HEK293 (cell line): Measurements from ENCODE around the gene INF2.
A peak's percentile ranks its signal among the peaks of the same experiment; 100 is the strongest.

Source experiments
- CTCF ChIA-PET: fragments of 350-600 bp; formaldehyde crosslinking; extraction: SDS; loops from one replicate; lab custom pipeline; 2021; ENCODE audit warnings: antibody characterized with exemption; lab: Yijun Ruan, JAX
- POLR2A ChIA-PET: fragments of 300-600 bp; formaldehyde crosslinking; extraction: SDS; loops from one replicate; lab custom pipeline; 2020; ENCODE audit warnings: antibody characterized with exemption, inconsistent platforms; lab: Yijun Ruan, JAX
- H3K27ac ChIP-seq: fragments of 200-500 bp; sonication (Bioruptor generic); 2 replicates; pipeline ENCODE4 v1.5.1; 2014; ENCODE audit warnings: low read depth, low read length, control low read depth, inconsistent platforms; ENCODE audit errors: extremely low read depth
- H3K36me3 ChIP-seq, 2 experiments: fragments of 200-500 bp in 1 of 2; sonication (Bioruptor generic) in 1 of 2; 1 replicate in 1 of 2; 2 replicates in 1 of 2; pipeline ENCODE4 v1.5.1; 2014 to 2017; ENCODE audit warnings: inconsistent platforms in 2 of 2, low read length in 2 of 2; ENCODE audit not compliant: control insufficient read depth in 2 of 2, insufficient read depth in 1 of 2
- H3K4me1 ChIP-seq: fragments of 200-500 bp; sonication (Bioruptor generic); 2 replicates; pipeline ENCODE4 v1.5.1; 2014; ENCODE audit warnings: mild to moderate bottlenecking, low read length, inconsistent platforms; ENCODE audit not compliant: control insufficient read depth, insufficient read depth
- H3K4me3 ChIP-seq: 2 replicates; pipeline ENCODE4 v1.5.1; 2011; ENCODE audit warnings: low read depth, mild to moderate bottlenecking, control low read depth, low read length, moderate library complexity
- H3K9me3 ChIP-seq: fragments of 200-500 bp; sonication (Bioruptor generic); 2 replicates; pipeline ENCODE4 v1.5.1; 2014; ENCODE audit warnings: low read depth, low read length, inconsistent platforms; ENCODE audit not compliant: control insufficient read depth, insufficient read depth
- GFI1B ChIP-seq: fragments of 450-650 bp; formaldehyde crosslinking; IDR thresholded peaks from 2 replicates; pipeline ENCODE4 v1.5.1; 2016; ENCODE audit warnings: missing biosample characterization, missing genetic modification characterization
- GLIS1 ChIP-seq: fragments of 450-650 bp; formaldehyde crosslinking; IDR thresholded peaks from 2 replicates; pipeline ENCODE4 v1.5.1; 2016; ENCODE audit warnings: missing biosample characterization, missing genetic modification characterization
- GLIS2 ChIP-seq: fragments of 450-650 bp; formaldehyde crosslinking; IDR thresholded peaks from 2 replicates; pipeline ENCODE4 v1.5.1; 2016; ENCODE audit warnings: missing biosample characterization, missing genetic modification characterization
- IKZF3 ChIP-seq: fragments of 450-650 bp; IDR thresholded peaks from 2 replicates; pipeline ENCODE4 v1.5.0; 2018; ENCODE audit warnings: missing biosample characterization, mild to moderate bottlenecking, missing genetic modification characterization, moderate library complexity
- SALL2 ChIP-seq: fragments of 450-650 bp; formaldehyde crosslinking; IDR thresholded peaks from 2 replicates; pipeline ENCODE4 v1.5.0; 2017; ENCODE audit warnings: missing biosample characterization, mild to moderate bottlenecking, missing genetic modification characterization, borderline replicate concordance
- SCRT1 ChIP-seq: fragments of 450-650 bp; formaldehyde crosslinking; IDR thresholded peaks from 2 replicates; pipeline ENCODE4 v1.5.1; 2016; ENCODE audit warnings: missing biosample characterization, missing genetic modification characterization, borderline replicate concordance
- SCRT2 ChIP-seq: fragments of 450-650 bp; formaldehyde crosslinking; IDR thresholded peaks from 2 replicates; pipeline ENCODE4 v1.5.1; 2016; ENCODE audit warnings: missing biosample characterization, missing genetic modification characterization
- ZBTB1 ChIP-seq: fragments of 450-650 bp; formaldehyde crosslinking; IDR thresholded peaks from 2 replicates; pipeline ENCODE4 v1.5.1; 2016; ENCODE audit warnings: missing biosample characterization, missing genetic modification characterization
- ZBTB17 ChIP-seq: fragments of 450-650 bp; formaldehyde crosslinking; IDR thresholded peaks from 2 replicates; pipeline ENCODE4 v1.5.1; 2016; ENCODE audit warnings: missing biosample characterization, missing genetic modification characterization
- ZEB2 ChIP-seq: fragments of 450-650 bp; formaldehyde crosslinking; IDR thresholded peaks from 2 replicates; pipeline ENCODE4 v1.5.1; 2016; ENCODE audit warnings: missing biosample characterization, missing genetic modification characterization
- ZFHX2 ChIP-seq: fragments of 450-650 bp; formaldehyde crosslinking; conservative IDR thresholded peaks from 2 replicates; pipeline ENCODE4 v1.5.1; 2016; ENCODE audit warnings: missing biosample characterization, missing genetic modification characterization
- ZIC2 ChIP-seq: fragments of 450-650 bp; formaldehyde crosslinking; IDR thresholded peaks from 2 replicates; pipeline ENCODE4 v1.5.1; 2016; ENCODE audit warnings: missing biosample characterization, missing genetic modification characterization
- ZNF112 ChIP-seq: fragments of 450-650 bp; formaldehyde crosslinking; IDR thresholded peaks from 2 replicates; pipeline ENCODE4 v1.5.0; 2017; ENCODE audit warnings: missing biosample characterization, missing genetic modification characterization
- ZNF121 ChIP-seq: fragments of 450-650 bp; formaldehyde crosslinking; IDR thresholded peaks from 2 replicates; pipeline ENCODE4 v1.5.1; 2016; ENCODE audit warnings: missing biosample characterization, missing genetic modification characterization
- ZNF211 ChIP-seq: fragments of 450-650 bp; formaldehyde crosslinking; IDR thresholded peaks from 2 replicates; pipeline ENCODE4 v1.5.1; 2016; ENCODE audit warnings: low read depth, missing biosample characterization, missing genetic modification characterization
- ZNF239 ChIP-seq: fragments of 450-650 bp; formaldehyde crosslinking; IDR thresholded peaks from 2 replicates; pipeline ENCODE4 v1.5.1; 2016; ENCODE audit warnings: missing biosample characterization, missing genetic modification characterization
- ZNF335 ChIP-seq: fragments of 450-650 bp; formaldehyde crosslinking; conservative IDR thresholded peaks from 2 replicates; pipeline ENCODE4 v1.5.1; 2016; ENCODE audit warnings: missing biosample characterization, missing genetic modification characterization
- ZNF37A ChIP-seq: fragments of 450-650 bp; IDR thresholded peaks from 2 replicates; pipeline ENCODE4 v1.5.1; 2018; ENCODE audit warnings: missing biosample characterization, missing genetic modification characterization
- ZNF423 ChIP-seq: fragments of 450-650 bp; formaldehyde crosslinking; IDR thresholded peaks from 2 replicates; pipeline ENCODE4 v1.5.1; 2016; ENCODE audit warnings: missing biosample characterization, missing genetic modification characterization
- ZNF514 ChIP-seq: fragments of 450-650 bp; formaldehyde crosslinking; IDR thresholded peaks from 2 replicates; pipeline ENCODE4 v1.5.1; 2016; ENCODE audit warnings: missing biosample characterization, missing genetic modification characterization
- ZNF555 ChIP-seq: fragments of 450-650 bp; formaldehyde crosslinking; conservative IDR thresholded peaks from 2 replicates; pipeline ENCODE4 v1.5.1; 2017; ENCODE audit warnings: missing biosample characterization, mild to moderate bottlenecking, missing genetic modification characterization, inconsistent platforms
- ZNF558 ChIP-seq: fragments of 450-650 bp; formaldehyde crosslinking; IDR thresholded peaks from 2 replicates; pipeline ENCODE4 v1.5.1; 2016; ENCODE audit warnings: missing biosample characterization, missing genetic modification characterization
- ZNF658 ChIP-seq: fragments of 450-650 bp; formaldehyde crosslinking; IDR thresholded peaks from 2 replicates; pipeline ENCODE4; 2016; ENCODE audit warnings: missing biosample characterization, missing genetic modification characterization
- ZNF747 ChIP-seq: fragments of 450-650 bp; formaldehyde crosslinking; IDR thresholded peaks from 2 replicates; pipeline ENCODE4 v1.5.1; 2016; ENCODE audit warnings: missing biosample characterization, missing genetic modification characterization
- ZSCAN16 ChIP-seq: fragments of 450-650 bp; formaldehyde crosslinking; IDR thresholded peaks from 2 replicates; pipeline ENCODE4 v1.5.1; 2016; ENCODE audit warnings: missing biosample characterization, missing genetic modification characterization
- TF ChIP-seq, protein P1 (sequence below): fragments of 450-650 bp; formaldehyde crosslinking; IDR thresholded peaks from 2 replicates; pipeline ENCODE4 v1.5.1; 2016; ENCODE audit warnings: missing biosample characterization, missing genetic modification characterization, borderline replicate concordance
- TF ChIP-seq, protein P2 (sequence below): fragments of 450-650 bp; formaldehyde crosslinking; IDR thresholded peaks from 2 replicates; pipeline ENCODE4 v1.5.1; 2016; ENCODE audit warnings: missing biosample characterization, missing genetic modification characterization
- TF ChIP-seq, protein P3 (sequence below): fragments of 450-650 bp; formaldehyde crosslinking; IDR thresholded peaks from 2 replicates; pipeline ENCODE4 v1.5.1; 2016; ENCODE audit warnings: missing biosample characterization, missing genetic modification characterization

The INF2 gene

DNA sequence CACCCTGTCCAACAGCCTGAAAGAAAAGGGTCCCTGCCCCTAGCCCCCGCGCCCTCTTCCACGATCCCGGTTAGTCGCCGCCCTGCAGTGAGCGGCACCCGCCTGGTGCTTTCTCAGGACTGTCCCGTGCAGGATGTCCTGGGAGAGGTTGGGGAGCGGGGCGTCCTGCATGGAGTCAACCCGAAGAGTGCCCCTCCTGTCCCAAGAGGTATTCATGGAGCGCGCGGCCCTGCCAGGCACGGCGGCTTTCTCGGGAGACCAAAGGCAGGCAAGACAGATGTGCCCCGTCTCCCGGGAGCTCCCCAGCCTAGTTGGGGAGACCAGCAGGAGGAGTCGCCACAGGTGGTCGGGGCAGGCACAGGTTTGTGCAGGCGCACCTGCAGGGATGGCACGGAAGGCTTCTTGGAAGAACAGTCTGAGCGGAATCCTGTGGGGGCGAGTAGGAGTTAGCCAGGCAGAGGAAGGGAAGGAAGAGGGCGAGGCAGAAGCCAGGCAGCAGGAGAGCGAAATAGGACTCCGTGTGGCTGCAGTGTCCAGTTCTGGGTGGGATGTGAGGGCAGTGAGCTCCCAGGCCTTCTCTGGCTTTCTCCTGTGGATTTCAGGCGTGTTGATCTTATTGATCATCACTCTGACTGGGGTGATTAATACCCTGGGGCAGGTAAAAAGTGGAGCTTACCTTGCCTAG, 64.3 kb downstream of the INF2 start:
- Histone ChIP-seq H3K27ac (peak overlapping the region; percentile 92), H3K4me1 (no peaks in the 10 kb centered on the region; the same call in 1 of the 2 replicates), H3K4me3 (peak overlapping the region; percentile 100), H3K36me3 (peaks cover 0 to 49% of the 10 kb centered on the region in 2 experiments; a peak in 1 of 3 replicates), H3K9me3 (no peaks in the 10 kb centered on the region)
- POLR2A ChIA-PET, result interaction anchor here (0.6 to 2.4 kb wide), 11 partner anchors 8 to 352 kb away, joined by 3 to 10 read pairs (median 7); no protein-coding TSS in a partner anchor
- CTCF ChIA-PET, result interaction anchor here (0.6 to 2.3 kb wide), 4 partner anchors 14 to 338 kb away, joined by 3 to 15 read pairs (median 4); no protein-coding TSS in a partner anchor
- TF ChIP-seq IKZF3 (tag by site-specific recombination) (no peak), ZNF121 (no peak), ZNF37A (tag by site-specific recombination) (no peak), ZNF211 (no peak), SCRT1 (tag by site-specific recombination) (peak; percentile 79; the same call in 1 of the 2 replicates), ZNF335 (peak; percentile 84), ZNF555 (no peak), ZNF558 (no peak), SCRT2 (peak; percentile 92), ZIC2 (tag by site-specific recombination) (peak; percentile 47), GFI1B (no peak), ZFHX2 (tag by site-specific recombination) (peak; percentile 33), SALL2 (tag by site-specific recombination) (no peak), ZNF112 (tag by site-specific recombination) (no peak), GLIS2 (tag by site-specific recombination) (0 out of 2 replicates have a peak, but pooled peaks have one; percentile 14), ZEB2 (tag by site-specific recombination) (no peak), ZNF747 (no peak), ZNF658 (no peak), GLIS1 (tag by site-specific recombination) (peak; percentile 24; the same call in 1 of the 2 replicates), ZNF239 (tag by site-specific recombination) (no peak), ZBTB17 (tag by site-specific recombination) (no peak), ZNF514 (tag by site-specific recombination) (no peak), ZSCAN16 (tag by site-specific recombination) (no peak), ZNF423 (tag by site-specific recombination) (no peak), ZBTB1 (no peak)
- TF ChIP-seq, protein P1, sequence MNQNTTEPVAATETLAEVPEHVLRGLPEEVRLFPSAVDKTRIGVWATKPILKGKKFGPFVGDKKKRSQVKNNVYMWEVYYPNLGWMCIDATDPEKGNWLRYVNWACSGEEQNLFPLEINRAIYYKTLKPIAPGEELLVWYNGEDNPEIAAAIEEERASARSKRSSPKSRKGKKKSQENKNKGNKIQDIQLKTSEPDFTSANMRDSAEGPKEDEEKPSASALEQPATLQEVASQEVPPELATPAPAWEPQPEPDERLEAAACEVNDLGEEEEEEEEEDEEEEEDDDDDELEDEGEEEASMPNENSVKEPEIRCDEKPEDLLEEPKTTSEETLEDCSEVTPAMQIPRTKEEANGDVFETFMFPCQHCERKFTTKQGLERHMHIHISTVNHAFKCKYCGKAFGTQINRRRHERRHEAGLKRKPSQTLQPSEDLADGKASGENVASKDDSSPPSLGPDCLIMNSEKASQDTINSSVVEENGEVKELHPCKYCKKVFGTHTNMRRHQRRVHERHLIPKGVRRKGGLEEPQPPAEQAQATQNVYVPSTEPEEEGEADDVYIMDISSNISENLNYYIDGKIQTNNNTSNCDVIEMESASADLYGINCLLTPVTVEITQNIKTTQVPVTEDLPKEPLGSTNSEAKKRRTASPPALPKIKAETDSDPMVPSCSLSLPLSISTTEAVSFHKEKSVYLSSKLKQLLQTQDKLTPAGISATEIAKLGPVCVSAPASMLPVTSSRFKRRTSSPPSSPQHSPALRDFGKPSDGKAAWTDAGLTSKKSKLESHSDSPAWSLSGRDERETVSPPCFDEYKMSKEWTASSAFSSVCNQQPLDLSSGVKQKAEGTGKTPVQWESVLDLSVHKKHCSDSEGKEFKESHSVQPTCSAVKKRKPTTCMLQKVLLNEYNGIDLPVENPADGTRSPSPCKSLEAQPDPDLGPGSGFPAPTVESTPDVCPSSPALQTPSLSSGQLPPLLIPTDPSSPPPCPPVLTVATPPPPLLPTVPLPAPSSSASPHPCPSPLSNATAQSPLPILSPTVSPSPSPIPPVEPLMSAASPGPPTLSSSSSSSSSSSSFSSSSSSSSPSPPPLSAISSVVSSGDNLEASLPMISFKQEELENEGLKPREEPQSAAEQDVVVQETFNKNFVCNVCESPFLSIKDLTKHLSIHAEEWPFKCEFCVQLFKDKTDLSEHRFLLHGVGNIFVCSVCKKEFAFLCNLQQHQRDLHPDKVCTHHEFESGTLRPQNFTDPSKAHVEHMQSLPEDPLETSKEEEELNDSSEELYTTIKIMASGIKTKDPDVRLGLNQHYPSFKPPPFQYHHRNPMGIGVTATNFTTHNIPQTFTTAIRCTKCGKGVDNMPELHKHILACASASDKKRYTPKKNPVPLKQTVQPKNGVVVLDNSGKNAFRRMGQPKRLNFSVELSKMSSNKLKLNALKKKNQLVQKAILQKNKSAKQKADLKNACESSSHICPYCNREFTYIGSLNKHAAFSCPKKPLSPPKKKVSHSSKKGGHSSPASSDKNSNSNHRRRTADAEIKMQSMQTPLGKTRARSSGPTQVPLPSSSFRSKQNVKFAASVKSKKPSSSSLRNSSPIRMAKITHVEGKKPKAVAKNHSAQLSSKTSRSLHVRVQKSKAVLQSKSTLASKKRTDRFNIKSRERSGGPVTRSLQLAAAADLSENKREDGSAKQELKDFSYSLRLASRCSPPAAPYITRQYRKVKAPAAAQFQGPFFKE (tag by site-specific recombination), result no peak
- TF ChIP-seq, protein P2, sequence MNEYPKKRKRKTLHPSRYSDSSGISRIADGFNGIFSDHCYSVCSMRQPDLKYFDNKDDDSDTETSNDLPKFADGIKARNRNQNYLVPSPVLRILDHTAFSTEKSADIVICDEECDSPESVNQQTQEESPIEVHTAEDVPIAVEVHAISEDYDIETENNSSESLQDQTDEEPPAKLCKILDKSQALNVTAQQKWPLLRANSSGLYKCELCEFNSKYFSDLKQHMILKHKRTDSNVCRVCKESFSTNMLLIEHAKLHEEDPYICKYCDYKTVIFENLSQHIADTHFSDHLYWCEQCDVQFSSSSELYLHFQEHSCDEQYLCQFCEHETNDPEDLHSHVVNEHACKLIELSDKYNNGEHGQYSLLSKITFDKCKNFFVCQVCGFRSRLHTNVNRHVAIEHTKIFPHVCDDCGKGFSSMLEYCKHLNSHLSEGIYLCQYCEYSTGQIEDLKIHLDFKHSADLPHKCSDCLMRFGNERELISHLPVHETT, result no peak
- TF ChIP-seq, protein P3, sequence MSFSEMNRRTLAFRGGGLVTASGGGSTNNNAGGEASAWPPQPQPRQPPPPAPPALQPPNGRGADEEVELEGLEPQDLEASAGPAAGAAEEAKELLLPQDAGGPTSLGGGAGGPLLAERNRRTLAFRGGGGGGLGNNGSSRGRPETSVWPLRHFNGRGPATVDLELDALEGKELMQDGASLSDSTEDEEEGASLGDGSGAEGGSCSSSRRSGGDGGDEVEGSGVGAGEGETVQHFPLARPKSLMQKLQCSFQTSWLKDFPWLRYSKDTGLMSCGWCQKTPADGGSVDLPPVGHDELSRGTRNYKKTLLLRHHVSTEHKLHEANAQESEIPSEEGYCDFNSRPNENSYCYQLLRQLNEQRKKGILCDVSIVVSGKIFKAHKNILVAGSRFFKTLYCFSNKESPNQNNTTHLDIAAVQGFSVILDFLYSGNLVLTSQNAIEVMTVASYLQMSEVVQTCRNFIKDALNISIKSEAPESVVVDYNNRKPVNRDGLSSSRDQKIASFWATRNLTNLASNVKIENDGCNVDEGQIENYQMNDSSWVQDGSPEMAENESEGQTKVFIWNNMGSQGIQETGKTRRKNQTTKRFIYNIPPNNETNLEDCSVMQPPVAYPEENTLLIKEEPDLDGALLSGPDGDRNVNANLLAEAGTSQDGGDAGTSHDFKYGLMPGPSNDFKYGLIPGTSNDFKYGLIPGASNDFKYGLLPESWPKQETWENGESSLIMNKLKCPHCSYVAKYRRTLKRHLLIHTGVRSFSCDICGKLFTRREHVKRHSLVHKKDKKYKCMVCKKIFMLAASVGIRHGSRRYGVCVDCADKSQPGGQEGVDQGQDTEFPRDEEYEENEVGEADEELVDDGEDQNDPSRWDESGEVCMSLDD (tag by site-specific recombination), result no peak
